Stimulated activated effector memory CD8-positive, alpha-beta T cell treated with anti-CD3 and anti-CD28 coated beads, Interleukin-12 subunit alpha, Interleukin-12 subunit beta, amount 100 ng/mL, for 72 hours (primary cell): Measurements from ENCODE around the gene CLMN.

Experiments
- ATAC-seq: fragments of 150-1000 bp; cut with Tn5 transposase; 2 replicates; pipeline ENCODE4 v1.10.0; 2021
- DNase-seq, 2 donors: peaks; one replicate each; pipeline ENCODE4 v3.0.0; 2021 to 2022; ENCODE audit warnings: low spot score in 2 of 2
- H3K27ac Mint-ChIP-seq: one replicate; pipeline ENCODE4 v1.8.0; 2022; ENCODE audit warnings: mild to moderate bottlenecking, mixed read lengths
- H3K36me3 Mint-ChIP-seq: one replicate; pipeline ENCODE4 v1.8.0; 2022; ENCODE audit warnings: mild to moderate bottlenecking, mixed read lengths
- H3K4me1 Mint-ChIP-seq: one replicate; pipeline ENCODE4 v1.8.0; 2022; ENCODE audit warnings: mixed read lengths
- H3K4me3 Mint-ChIP-seq: one replicate; pipeline ENCODE4 v1.8.0; 2022; ENCODE audit warnings: mild to moderate bottlenecking, mixed read lengths
- H3K9me3 Mint-ChIP-seq: one replicate; pipeline ENCODE4 v1.8.0; 2022; ENCODE audit warnings: mixed read lengths

CLMN gene

DNA sequence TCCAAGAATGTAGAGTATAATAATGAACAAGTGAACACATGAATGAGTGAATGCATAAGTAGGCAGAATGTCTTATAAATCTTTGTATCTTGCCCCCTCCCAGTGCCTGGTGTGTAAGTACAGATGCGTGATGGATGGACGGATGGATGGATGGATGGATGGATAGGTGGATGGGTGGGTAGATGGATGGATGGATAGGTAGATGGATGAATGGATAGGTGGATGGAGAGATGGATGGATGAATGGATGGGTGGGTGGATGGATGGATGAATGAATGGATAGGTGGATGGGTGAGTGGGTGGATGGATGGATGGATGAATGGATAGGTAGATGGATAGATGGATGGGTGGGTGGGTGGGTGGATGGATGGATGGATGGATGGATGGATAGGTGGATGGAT lies 74.4 kb downstream of the CLMN start:
- no peak for DNase-seq
- Mint-ChIP-seq H3K9me3 (no peaks in the 10 kb centered on the region), H3K27ac (no peak overlapping the region), H3K36me3 (no peaks in the 10 kb centered on the region), H3K4me3 (no peak overlapping the region), H3K4me1 (no peaks in the 10 kb centered on the region)
- no peak for ATAC-seq

GRCh38 chr14:95244587-95244986 lies 75.1 kb downstream of the CLMN start:
- no peak for DNase-seq
- no peaks in the 10 kb centered on the region for H3K4me1 Mint-ChIP-seq
- H3K9me3 Mint-ChIP-seq: no peaks in the 10 kb centered on the region
- H3K27ac Mint-ChIP-seq: no peak overlapping the region
- no peaks in the 10 kb centered on the region for H3K36me3 Mint-ChIP-seq
- no peak overlapping the region for H3K4me3 Mint-ChIP-seq
- ATAC-seq: no peak

GRCh38 chr14:95242870-95243269 lies 76.8 kb downstream of the CLMN start:
- ATAC-seq: no peak
- no peaks in the 10 kb centered on the region for H3K4me1 Mint-ChIP-seq
- H3K9me3 Mint-ChIP-seq: no peaks in the 10 kb centered on the region
- no peak overlapping the region for H3K4me3 Mint-ChIP-seq
- no peak for DNase-seq
- no peak overlapping the region for H3K27ac Mint-ChIP-seq
- H3K36me3 Mint-ChIP-seq: no peaks in the 10 kb centered on the region

GRCh38 chr14:95240859-95241813 lies 78.6 kb downstream of the CLMN start:
- no peak overlapping the region for H3K27ac Mint-ChIP-seq
- no peaks in the 10 kb centered on the region for H3K4me1 Mint-ChIP-seq

DNA sequence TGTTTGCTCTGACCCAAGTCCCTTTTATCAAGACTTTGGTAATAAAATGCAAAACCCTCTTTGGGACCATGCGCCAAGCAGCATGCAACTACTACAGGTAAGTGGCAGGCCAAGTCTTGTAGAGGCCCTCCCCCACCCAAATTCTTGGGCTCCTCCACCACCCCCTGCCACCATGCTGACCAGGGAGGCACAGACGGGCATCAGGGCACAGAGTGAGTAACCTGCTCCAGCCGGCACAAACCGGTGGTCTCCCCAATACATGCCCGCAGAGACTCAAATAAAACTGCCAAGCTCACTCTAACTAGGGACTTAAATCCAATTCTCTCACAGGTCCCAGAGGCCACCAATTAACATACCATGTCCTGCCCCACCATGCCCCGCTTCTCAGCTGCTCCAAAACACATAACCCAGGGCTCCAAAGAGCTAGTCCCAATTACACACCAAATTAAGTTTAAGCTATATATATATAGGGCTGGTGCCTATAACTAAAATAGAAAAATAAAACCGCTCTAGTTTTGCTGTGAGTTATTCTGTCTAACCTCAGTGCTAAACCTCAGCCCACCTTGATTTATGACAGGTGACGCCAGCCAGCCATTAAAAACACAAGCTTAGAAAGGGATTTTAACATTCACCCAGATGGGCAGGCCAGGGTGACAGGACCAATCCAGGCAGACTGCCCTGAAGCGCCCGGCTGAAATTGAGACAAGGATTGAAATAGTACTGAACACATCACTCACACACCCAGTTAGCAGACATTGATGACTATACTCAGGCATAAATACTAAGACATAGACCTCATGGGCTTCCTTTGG lies 81.0 kb downstream of the CLMN start:
- H3K4me3 Mint-ChIP-seq: no peak overlapping the region
- no peaks in the 10 kb centered on the region for H3K9me3 Mint-ChIP-seq
- H3K4me1 Mint-ChIP-seq: no peaks in the 10 kb centered on the region
- DNase-seq (no peak), ATAC-seq (no peak)
- no peak overlapping the region for H3K27ac Mint-ChIP-seq
- no peaks in the 10 kb centered on the region for H3K36me3 Mint-ChIP-seq

More at GRCh38 chr14:95240859-95241813, 78.6 kb downstream of the CLMN start:
- Mint-ChIP-seq H3K4me3 (no peak overlapping the region), H3K9me3 (no peaks in the 10 kb centered on the region), H3K36me3 (no peaks in the 10 kb centered on the region)
- DNase-seq (no peak), ATAC-seq (no peak)

DNA sequence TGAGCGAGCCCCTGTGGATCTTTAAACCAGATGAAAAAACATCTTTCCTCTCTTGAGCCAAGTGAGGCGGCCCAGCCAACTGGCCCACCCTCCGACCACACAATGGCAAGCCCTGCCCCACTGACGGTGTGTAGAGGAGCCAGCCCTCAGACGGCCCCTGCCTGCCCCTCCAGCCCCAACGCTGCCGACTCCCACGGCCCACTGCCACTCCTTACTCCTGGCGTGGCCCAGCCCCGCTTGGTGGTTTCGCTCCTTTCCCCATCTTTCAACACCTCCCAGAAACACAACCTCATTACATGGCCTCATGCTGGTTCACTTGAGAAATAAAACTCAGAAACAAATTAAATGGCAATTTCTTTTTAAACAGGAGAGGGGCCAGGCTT lies 81.8 kb downstream of the CLMN start:
- H3K4me1 Mint-ChIP-seq: no peaks in the 10 kb centered on the region
- no peak for DNase-seq
- H3K36me3 Mint-ChIP-seq: no peaks in the 10 kb centered on the region
- H3K27ac Mint-ChIP-seq: no peak overlapping the region
- ATAC-seq: no peak
- no peak overlapping the region for H3K4me3 Mint-ChIP-seq
- no peaks in the 10 kb centered on the region for H3K9me3 Mint-ChIP-seq

DNA sequence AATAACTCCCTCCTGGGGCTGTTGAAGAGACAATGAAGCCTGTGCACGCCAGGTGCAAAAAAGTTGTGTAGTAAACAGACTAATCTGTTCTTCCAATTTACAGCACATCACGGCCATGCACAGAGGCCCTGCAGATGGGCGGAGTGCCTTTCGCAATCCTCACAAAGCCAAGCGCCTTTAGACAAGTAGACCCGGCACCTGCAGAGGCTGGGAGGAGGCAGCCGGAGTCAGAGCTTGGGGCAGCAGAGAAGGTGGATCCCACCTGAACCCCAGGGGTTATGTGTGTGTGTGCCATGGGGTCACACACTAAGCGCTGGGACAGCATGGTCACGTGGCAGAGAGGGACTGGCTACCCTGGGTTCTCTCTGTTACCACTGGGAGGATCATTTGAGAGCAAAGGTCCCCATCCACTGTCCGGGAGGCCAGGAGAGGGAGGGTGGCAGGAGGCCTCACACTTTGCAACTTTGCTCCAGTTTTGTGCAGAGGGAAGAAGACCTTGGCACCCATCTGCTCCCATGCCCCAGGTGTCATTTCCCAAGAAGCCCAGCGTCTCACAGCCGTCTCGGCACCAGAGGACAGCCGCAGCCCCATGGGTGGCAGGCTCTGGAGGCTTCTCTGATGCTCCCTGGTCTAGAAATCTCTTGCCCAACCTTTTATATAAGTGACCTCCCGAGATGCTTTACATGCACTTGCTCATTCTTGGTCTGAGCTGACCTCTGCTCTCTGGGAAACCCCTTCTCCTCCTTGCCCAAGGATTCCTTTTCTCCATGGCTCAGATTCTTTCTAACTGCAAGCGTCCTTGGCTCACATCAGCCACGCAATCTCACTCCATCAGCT lies 82.4 kb downstream of the CLMN start:
- Mint-ChIP-seq H3K36me3 (no peaks in the 10 kb centered on the region), H3K27ac (no peak overlapping the region), H3K4me3 (no peak overlapping the region), H3K4me1 (no peaks in the 10 kb centered on the region), H3K9me3 (no peaks in the 10 kb centered on the region)
- DNase-seq (no peak), ATAC-seq (no peak)

DNA sequence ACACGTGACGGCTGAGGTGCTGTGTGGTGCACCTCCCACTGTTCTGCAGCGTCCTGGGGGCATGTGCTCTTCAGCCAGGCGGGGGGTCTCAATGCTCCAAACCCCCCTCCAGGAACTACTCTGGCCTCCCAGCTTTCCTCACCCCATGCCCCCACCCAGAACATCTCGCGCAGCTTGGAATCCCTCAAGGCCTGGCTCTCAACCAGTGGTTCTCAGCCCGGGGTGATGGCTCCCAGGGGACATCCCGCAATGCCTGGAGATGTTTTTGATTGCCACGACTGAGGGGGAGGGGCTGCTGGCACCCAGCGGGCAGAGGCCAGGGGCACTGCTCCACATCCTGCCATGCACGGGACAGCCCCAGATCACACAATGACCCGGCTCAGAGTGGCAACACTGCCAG lies 83.5 kb downstream of the CLMN start:
- Mint-ChIP-seq H3K4me3 (no peak overlapping the region), H3K36me3 (no peaks in the 10 kb centered on the region), H3K27ac (no peak overlapping the region), H3K4me1 (no peaks in the 10 kb centered on the region), H3K9me3 (no peaks in the 10 kb centered on the region)
- ATAC-seq (no peak), DNase-seq (no peak)

DNA sequence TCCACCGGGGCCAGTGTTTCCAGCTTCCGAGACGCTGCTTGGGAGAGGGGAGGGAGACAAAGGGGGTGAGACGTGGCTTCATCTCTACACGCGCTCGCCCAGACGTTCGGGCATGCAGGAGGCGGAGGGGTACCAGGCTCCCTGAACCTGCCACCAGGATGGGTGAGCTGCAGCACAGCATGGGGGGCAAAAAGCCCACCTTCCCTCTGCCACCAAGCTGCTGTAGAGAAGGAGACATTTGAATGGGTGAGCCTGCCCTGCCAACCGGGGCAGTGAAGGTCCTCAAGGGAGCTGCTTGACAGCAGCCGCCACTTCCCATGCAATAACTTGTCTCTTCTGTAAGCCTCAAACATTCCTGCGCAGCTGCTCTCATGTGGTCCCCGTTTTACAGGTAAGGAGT lies 83.9 kb downstream of the CLMN start:
- no peak for DNase-seq
- Mint-ChIP-seq H3K27ac (no peak overlapping the region), H3K36me3 (no peaks in the 10 kb centered on the region), H3K4me1 (no peaks in the 10 kb centered on the region), H3K9me3 (no peaks in the 10 kb centered on the region), H3K4me3 (no peak overlapping the region)
- ATAC-seq: no peak

- Mint-ChIP-seq H3K27ac (no peak overlapping the region), H3K4me1 (no peaks in the 10 kb centered on the region), H3K9me3 (no peaks in the 10 kb centered on the region), H3K4me3 (no peak overlapping the region), H3K36me3 (no peaks in the 10 kb centered on the region)
- ATAC-seq (no peak), DNase-seq (no peak)
Observed at GRCh38 chr14:95235351-95235750, 84.4 kb downstream of the CLMN start.

- H3K9me3 Mint-ChIP-seq: no peaks in the 10 kb centered on the region
- no peak overlapping the region for H3K4me3 Mint-ChIP-seq
- ATAC-seq (no peak), DNase-seq (no peak)
- H3K27ac Mint-ChIP-seq: no peak overlapping the region
- H3K4me1 Mint-ChIP-seq: no peaks in the 10 kb centered on the region
- H3K36me3 Mint-ChIP-seq: no peaks in the 10 kb centered on the region
Observed at GRCh38 chr14:95234426-95234825, 85.3 kb downstream of the CLMN start.

GRCh38 chr14:95233702-95234241 lies 85.9 kb downstream of the CLMN start:
- no peak for DNase-seq
- Mint-ChIP-seq H3K4me3 (no peak overlapping the region), H3K9me3 (no peaks in the 10 kb centered on the region), H3K4me1 (no peaks in the 10 kb centered on the region), H3K36me3 (no peaks in the 10 kb centered on the region), H3K27ac (no peak overlapping the region)
- no peak for ATAC-seq

GRCh38 chr14:95232894-95233584 lies 86.7 kb downstream of the CLMN start:
- H3K27ac Mint-ChIP-seq: no peak overlapping the region

DNA sequence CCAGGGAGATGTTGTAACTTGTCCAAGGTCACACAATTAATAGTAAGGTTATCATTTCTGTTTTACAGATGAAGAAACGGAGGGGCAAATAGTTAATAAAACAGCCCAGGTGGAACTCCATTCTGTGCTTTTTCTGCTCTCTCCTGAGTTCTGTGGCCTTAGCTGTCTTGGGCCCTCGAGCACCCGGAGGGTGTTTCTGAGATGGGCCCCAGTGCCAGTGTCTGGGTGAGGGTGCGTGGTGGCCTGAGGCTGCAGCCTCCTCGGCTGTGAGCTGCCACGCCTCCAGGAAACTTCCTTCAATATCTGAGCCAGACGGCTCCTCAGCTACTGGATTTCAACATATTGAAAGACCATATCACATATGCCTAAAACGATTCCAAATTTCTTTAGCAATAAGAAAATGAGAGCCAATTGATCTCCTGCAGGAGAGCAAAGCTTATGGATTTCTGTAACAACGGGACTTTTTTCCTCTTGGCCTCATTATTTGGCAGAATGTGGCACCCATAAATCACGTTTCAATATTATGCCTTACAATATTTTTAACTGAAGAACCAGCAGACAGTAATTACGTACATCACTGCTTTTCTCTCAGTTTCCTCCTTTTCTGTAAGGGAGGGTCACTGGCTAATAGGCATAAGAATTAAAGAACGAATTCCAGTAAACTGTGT lies 87.6 kb downstream of the CLMN start:
- no peak overlapping the region for H3K4me3 Mint-ChIP-seq

More at GRCh38 chr14:95232894-95233584, 86.7 kb downstream of the CLMN start:
- Mint-ChIP-seq H3K4me1 (no peaks in the 10 kb centered on the region), H3K9me3 (no peaks in the 10 kb centered on the region), H3K36me3 (no peaks in the 10 kb centered on the region), H3K4me3 (no peak overlapping the region)
- no peak for ATAC-seq
- no peak for DNase-seq

More for the DNA sequence above, 87.6 kb downstream of the CLMN start:
- Mint-ChIP-seq H3K27ac (no peak overlapping the region), H3K9me3 (no peaks in the 10 kb centered on the region), H3K4me1 (no peaks in the 10 kb centered on the region), H3K36me3 (no peaks in the 10 kb centered on the region)
- ATAC-seq (no peak), DNase-seq (no peak)
